ENCODE data around the gene HGF.

The HGF gene

DNA sequence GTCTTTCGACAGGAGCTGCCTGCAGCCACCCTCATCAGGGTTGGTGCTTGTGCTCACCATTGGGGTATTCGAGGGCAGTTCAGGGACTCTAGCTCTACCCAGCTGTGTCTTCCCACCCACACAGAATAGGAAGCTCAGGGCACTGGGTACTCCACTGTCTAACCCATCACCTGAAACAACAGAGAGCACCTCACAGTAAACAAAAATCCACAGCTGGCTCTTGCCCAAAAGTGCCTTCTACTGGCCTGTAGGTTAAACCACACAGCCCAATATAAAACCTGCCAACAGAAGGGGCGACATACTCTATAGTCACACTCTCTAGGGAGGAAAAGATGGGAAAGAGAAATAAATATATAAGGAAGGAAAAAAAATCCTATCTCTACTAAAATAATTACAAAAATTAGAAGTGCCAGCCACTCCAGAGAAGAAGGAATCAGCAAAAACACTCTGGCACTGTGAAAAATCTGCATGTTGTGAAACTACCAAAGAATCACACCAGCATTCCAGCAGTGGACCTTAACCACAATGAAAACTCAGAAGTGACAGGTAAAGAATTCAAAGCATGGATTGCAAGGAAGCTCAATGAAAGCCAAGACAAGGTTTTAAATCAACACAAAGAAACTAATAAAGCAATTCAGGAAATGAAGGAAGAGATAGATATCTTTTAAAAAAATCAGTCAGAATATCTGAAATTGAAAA lies 110.0 kb downstream of the HGF start:
- TF ChIP-seq FOXM1 (IDR thresholded peaks at IDR 0.05; ENCODE audit: borderline replicate concordance, low read depth) (no peak), TAF1 (IDR thresholded peaks at IDR 0.05; ENCODE audit: low read depth) (no peak), TEAD4 (IDR thresholded peaks at IDR 0.05) (no peak), CEBPB (IDR thresholded peaks at IDR 0.05) (no peak), EP300 (IDR thresholded peaks at IDR 0.05; ENCODE audit: borderline replicate concordance) (no peak), ZBTB7A (IDR thresholded peaks at IDR 0.05; ENCODE audit: low read depth) (no peak), EGR1 (IDR thresholded peaks at IDR 0.05) (no peak), TCF12 (IDR thresholded peaks at IDR 0.05; ENCODE audit: low read depth) (no peak), NFIC (IDR thresholded peaks at IDR 0.05) (no peak), RAD21 (IDR thresholded peaks at IDR 0.05; ENCODE audit: low read depth) (no peak), YY1 (IDR thresholded peaks at IDR 0.05; ENCODE audit: low read depth) (no peak)
- TF ChIP-seq, protein P1, sequence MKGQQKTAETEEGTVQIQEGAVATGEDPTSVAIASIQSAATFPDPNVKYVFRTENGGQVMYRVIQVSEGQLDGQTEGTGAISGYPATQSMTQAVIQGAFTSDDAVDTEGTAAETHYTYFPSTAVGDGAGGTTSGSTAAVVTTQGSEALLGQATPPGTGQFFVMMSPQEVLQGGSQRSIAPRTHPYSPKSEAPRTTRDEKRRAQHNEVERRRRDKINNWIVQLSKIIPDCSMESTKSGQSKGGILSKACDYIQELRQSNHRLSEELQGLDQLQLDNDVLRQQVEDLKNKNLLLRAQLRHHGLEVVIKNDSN (IDR thresholded peaks at IDR 0.05), result no peak
- TF ChIP-seq, protein P2, sequence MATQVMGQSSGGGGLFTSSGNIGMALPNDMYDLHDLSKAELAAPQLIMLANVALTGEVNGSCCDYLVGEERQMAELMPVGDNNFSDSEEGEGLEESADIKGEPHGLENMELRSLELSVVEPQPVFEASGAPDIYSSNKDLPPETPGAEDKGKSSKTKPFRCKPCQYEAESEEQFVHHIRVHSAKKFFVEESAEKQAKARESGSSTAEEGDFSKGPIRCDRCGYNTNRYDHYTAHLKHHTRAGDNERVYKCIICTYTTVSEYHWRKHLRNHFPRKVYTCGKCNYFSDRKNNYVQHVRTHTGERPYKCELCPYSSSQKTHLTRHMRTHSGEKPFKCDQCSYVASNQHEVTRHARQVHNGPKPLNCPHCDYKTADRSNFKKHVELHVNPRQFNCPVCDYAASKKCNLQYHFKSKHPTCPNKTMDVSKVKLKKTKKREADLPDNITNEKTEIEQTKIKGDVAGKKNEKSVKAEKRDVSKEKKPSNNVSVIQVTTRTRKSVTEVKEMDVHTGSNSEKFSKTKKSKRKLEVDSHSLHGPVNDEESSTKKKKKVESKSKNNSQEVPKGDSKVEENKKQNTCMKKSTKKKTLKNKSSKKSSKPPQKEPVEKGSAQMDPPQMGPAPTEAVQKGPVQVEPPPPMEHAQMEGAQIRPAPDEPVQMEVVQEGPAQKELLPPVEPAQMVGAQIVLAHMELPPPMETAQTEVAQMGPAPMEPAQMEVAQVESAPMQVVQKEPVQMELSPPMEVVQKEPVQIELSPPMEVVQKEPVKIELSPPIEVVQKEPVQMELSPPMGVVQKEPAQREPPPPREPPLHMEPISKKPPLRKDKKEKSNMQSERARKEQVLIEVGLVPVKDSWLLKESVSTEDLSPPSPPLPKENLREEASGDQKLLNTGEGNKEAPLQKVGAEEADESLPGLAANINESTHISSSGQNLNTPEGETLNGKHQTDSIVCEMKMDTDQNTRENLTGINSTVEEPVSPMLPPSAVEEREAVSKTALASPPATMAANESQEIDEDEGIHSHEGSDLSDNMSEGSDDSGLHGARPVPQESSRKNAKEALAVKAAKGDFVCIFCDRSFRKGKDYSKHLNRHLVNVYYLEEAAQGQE (IDR thresholded peaks at IDR 0.05; ENCODE audit: low read depth), result no peak

DNA sequence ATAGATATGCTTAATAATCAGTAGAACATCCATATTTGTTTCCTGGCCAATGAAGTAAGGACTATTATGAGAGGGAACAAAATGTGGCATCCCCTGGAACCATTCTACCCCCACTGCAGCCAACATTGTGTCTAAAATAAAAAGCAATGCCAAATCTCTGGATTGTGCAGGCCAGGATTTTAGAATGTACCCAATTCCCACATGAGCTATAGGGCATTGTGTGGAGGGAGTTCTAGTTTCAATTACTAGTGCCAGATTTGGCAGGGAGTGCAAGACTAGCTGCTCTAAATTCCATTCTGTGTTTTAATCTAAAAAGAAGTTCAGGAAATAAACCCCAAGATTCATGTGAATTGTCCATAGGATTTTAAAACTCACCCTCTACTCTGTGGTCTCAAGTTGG lies 112.3 kb downstream of the HGF start:
- TF ChIP-seq RAD21 (IDR thresholded peaks at IDR 0.05; ENCODE audit: low read depth), result no peak
- no peak for TF ChIP-seq CEBPB (IDR thresholded peaks at IDR 0.05)
- TF ChIP-seq TEAD4 (IDR thresholded peaks at IDR 0.05), result no peak
- no peak for TF ChIP-seq NFIC (IDR thresholded peaks at IDR 0.05)
- TF ChIP-seq, protein P2 (IDR thresholded peaks at IDR 0.05; ENCODE audit: low read depth), result no peak
- TF ChIP-seq CREB1 (IDR thresholded peaks at IDR 0.05; ENCODE audit: low read depth), result no peak
- TF ChIP-seq EGR1 (IDR thresholded peaks at IDR 0.05), result no peak
- TF ChIP-seq YY1 (IDR thresholded peaks at IDR 0.05; ENCODE audit: low read depth), result no peak
- TF ChIP-seq TCF12 (IDR thresholded peaks at IDR 0.05; ENCODE audit: low read depth), result no peak
- no peak for TF ChIP-seq FOXM1 (IDR thresholded peaks at IDR 0.05; ENCODE audit: borderline replicate concordance, low read depth)
- no peak for TF ChIP-seq ZBTB7A (IDR thresholded peaks at IDR 0.05; ENCODE audit: low read depth)
- no peak for TF ChIP-seq MAX (IDR thresholded peaks at IDR 0.05)
- TF ChIP-seq EP300 (IDR thresholded peaks at IDR 0.05; ENCODE audit: borderline replicate concordance), result no peak
- no peak for TF ChIP-seq TAF1 (IDR thresholded peaks at IDR 0.05; ENCODE audit: low read depth)
- TF ChIP-seq, protein P1 (IDR thresholded peaks at IDR 0.05), result no peak

- TF ChIP-seq ZBTB7A (IDR thresholded peaks at IDR 0.05; ENCODE audit: low read depth) (no peak), CEBPB (IDR thresholded peaks at IDR 0.05) (no peak), CREB1 (IDR thresholded peaks at IDR 0.05; ENCODE audit: low read depth) (no peak), NFIC (IDR thresholded peaks at IDR 0.05) (no peak), YY1 (IDR thresholded peaks at IDR 0.05; ENCODE audit: low read depth) (no peak), MAX (IDR thresholded peaks at IDR 0.05) (no peak), TEAD4 (IDR thresholded peaks at IDR 0.05) (no peak), RAD21 (IDR thresholded peaks at IDR 0.05; ENCODE audit: low read depth) (no peak), FOXM1 (IDR thresholded peaks at IDR 0.05; ENCODE audit: borderline replicate concordance, low read depth) (no peak), TAF1 (IDR thresholded peaks at IDR 0.05; ENCODE audit: low read depth) (no peak), EP300 (IDR thresholded peaks at IDR 0.05; ENCODE audit: borderline replicate concordance) (no peak), TCF12 (IDR thresholded peaks at IDR 0.05; ENCODE audit: low read depth) (no peak)
- TF ChIP-seq, protein P2 (IDR thresholded peaks at IDR 0.05; ENCODE audit: low read depth), result no peak
- TF ChIP-seq, protein P1 (IDR thresholded peaks at IDR 0.05), result no peak
These were observed 114.6 kb downstream of the HGF start for GRCh38 chr7:81655271-81655670.
